Measurements from ENCODE around the gene SLC17A9. TPM values are rescaled to one million over a fixed set of nuclear protein-coding genes. Genes with fewer than 3 reads are reported as not detected.
"Not testable (repeated sequence)": the region's sequence is repeated elsewhere in the genome, so short reads cannot be mapped to it uniquely, and the experiment has no call there.

The SLC17A9 gene
- total RNA-seq, 1 experiment from 2014 or later = 37.6 TPM

DNA sequence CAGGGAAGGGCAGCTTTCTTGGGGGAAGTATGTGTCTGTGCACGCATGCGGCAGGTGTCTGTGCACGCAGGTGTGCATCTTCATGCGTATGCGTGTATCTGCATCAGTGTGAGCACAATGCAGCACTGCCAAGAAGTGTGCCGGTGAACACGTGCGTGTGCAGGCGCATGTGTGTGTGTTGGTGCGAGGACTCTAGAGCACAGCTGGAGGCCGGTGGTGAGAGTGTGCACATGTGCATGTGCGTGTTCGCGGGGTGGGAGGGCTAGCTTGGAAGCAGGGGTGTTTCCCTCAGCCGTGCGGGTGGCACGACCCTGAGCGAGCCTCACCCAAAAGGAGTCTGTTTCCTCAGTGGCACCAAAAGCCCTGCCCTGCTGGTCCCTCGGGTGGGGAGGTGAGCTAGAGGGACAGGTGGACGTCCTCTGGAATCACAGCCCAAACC, 7.5 kb downstream of the SLC17A9 start:
- no peak overlapping the region for H3K4me3 ChIP-seq (replicated peaks in 1 of 2; ENCODE audit: low read depth in 1 of 2, low read length in 2 of 2)
- no peak overlapping the region for H3K4me2 ChIP-seq (ENCODE audit: low read length)
- peaks cover 12% of the 10 kb centered on the region; the same call in 1 of the 2 replicates for H3K79me2 ChIP-seq (ENCODE audit: insufficient read depth, low read length)
- DNase-seq (ENCODE audit: low read depth, low spot score) (no peak), ATAC-seq (no peak)
- H3K27ac ChIP-seq (ENCODE audit: low read depth, low read length) = no peak overlapping the region
- no peaks in the 10 kb centered on the region for H3K27me3 ChIP-seq (ENCODE audit: insufficient read depth, low read length)
- H2AFZ ChIP-seq (ENCODE audit: low read depth, low read length, poor library complexity, severe bottlenecking) = no peak overlapping the region
- ChIA-PET CTCF (no interaction called here), RAD21 (ENCODE audit: low non-redundant PET in 1 of 2, low total read pairs in 2 of 2, uncharacterized antibody in 2 of 2, unreplicated experiment in 2 of 2) (no interaction called here), POLR2A (no interaction called here)
- intact Hi-C loops (cut with micrococcal nuclease) = no loop called here
- no peaks in the 10 kb centered on the region for H3K4me1 ChIP-seq (ENCODE audit: control insufficient read depth in 1 of 2, insufficient read depth in 2 of 2, low read length in 2 of 2)
- no peaks in the 10 kb centered on the region for H3K9me3 ChIP-seq (ENCODE audit: control insufficient read depth in 1 of 2, insufficient read depth in 1 of 2, low read depth in 1 of 2, low read length in 2 of 2)
- BruUV-seq (replicated peaks) = no TSS peak
- no peaks in the 10 kb centered on the region for H4K20me1 ChIP-seq (ENCODE audit: insufficient read depth)
- H3K9ac ChIP-seq (ENCODE audit: low read length) = no peak overlapping the region
- no peaks in the 10 kb centered on the region for H3K9me2 ChIP-seq (ENCODE audit: insufficient read depth)
- TF ChIP-seq POLR2AphosphoS5 (IDR thresholded peaks at IDR 0.05; ENCODE audit: low read depth, low read length) (no peak), CEBPB (IDR thresholded peaks at IDR 0.05; ENCODE audit: low read depth) (no peak), ZFX (IDR thresholded peaks at IDR 0.05) (no peak), FOSL1 (IDR thresholded peaks at IDR 0.05; ENCODE audit: low read depth) (no peak), SRF (IDR thresholded peaks at IDR 0.05; ENCODE audit: low read depth) (no peak), SIN3A (IDR thresholded peaks at IDR 0.05; ENCODE audit: low read depth) (no peak), POLR2A (IDR thresholded peaks at IDR 0.05; ENCODE audit: borderline replicate concordance, extremely low read depth, insufficient read depth, insufficient read length) (no peak), CBX3 (IDR thresholded peaks at IDR 0.05; ENCODE audit: low read depth) (no peak), CTCF (IDR thresholded peaks at IDR 0.05 in 2 of 3, conservative IDR thresholded peaks at IDR 0.05 in 1 of 3; ENCODE audit: borderline replicate concordance in 1 of 3, insufficient read depth in 1 of 3, low read depth in 2 of 3, low read length in 2 of 3) (no peak), ELF1 (IDR thresholded peaks at IDR 0.05; ENCODE audit: borderline replicate concordance, low read depth) (no peak), EZH2 (IDR thresholded peaks at IDR 0.05) (no peak), RAD21 (IDR thresholded peaks at IDR 0.05; ENCODE audit: low read depth) (no peak)
- TF ChIP-seq, protein P1, sequence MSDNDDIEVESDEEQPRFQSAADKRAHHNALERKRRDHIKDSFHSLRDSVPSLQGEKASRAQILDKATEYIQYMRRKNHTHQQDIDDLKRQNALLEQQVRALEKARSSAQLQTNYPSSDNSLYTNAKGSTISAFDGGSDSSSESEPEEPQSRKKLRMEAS (IDR thresholded peaks at IDR 0.05) = no peak
- TF ChIP-seq, protein P2, sequence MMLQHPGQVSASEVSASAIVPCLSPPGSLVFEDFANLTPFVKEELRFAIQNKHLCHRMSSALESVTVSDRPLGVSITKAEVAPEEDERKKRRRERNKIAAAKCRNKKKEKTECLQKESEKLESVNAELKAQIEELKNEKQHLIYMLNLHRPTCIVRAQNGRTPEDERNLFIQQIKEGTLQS (IDR thresholded peaks at IDR 0.05) = no peak
- peaks cover 0 to 6% of the 10 kb centered on the region in 2 experiments; a peak in 1 of 4 replicates for H3K36me3 ChIP-seq (ENCODE audit: control insufficient read depth in 1 of 2, insufficient read depth in 2 of 2, low read length in 2 of 2)

- H3K27me3 ChIP-seq (ENCODE audit: insufficient read depth, low read length); H3K9me3 ChIP-seq (ENCODE audit: control insufficient read depth in 1 of 2, insufficient read depth in 1 of 2, low read depth in 1 of 2, low read length in 2 of 2); intact Hi-C loops (cut with micrococcal nuclease); ATAC-seq; H3K9ac ChIP-seq (ENCODE audit: low read length); H3K9me2 ChIP-seq (ENCODE audit: insufficient read depth); H4K20me1 ChIP-seq (ENCODE audit: insufficient read depth); H3K4me2 ChIP-seq (ENCODE audit: low read length); H2AFZ ChIP-seq (ENCODE audit: low read depth, low read length, poor library complexity, severe bottlenecking); H3K4me3 ChIP-seq (replicated peaks in 1 of 2; ENCODE audit: low read depth in 1 of 2, low read length in 2 of 2); H3K36me3 ChIP-seq (ENCODE audit: control insufficient read depth in 1 of 2, insufficient read depth in 2 of 2, low read length in 2 of 2); CTCF ChIA-PET; POLR2A ChIA-PET; RAD21 ChIA-PET (ENCODE audit: low non-redundant PET in 1 of 2, low total read pairs in 2 of 2, uncharacterized antibody in 2 of 2, unreplicated experiment in 2 of 2); BruUV-seq (replicated peaks); H3K4me1 ChIP-seq (ENCODE audit: control insufficient read depth in 1 of 2, insufficient read depth in 2 of 2, low read length in 2 of 2); H3K79me2 ChIP-seq (ENCODE audit: insufficient read depth, low read length); DNase-seq (ENCODE audit: low read depth, low spot score): not testable (repeated sequence)
- peak overlapping the region; percentile 32; the same call in 1 of the 2 replicates for H3K27ac ChIP-seq (ENCODE audit: low read depth, low read length)
Observed at GRCh38 chr20:62960446-62961309, 8.2 kb downstream of the SLC17A9 start.
